OCI-LY3 (cell line): ENCODE data around the gene VN1R5.
A peak's percentile ranks its signal among the peaks of the same experiment; 100 is the strongest.

Experiments used
- H2AFZ ChIP-seq: fragments of 200-600, 300-600 bp; shearing (Covaris generic); 2 replicates; pipeline ENCODE4 v1.6.0; 2014; ENCODE audit warnings: antibody characterized with exemption, low read depth, low read length
- H3K27ac ChIP-seq: fragments of 200-600, 300-600 bp; sonication (generic); 2 replicates; pipeline ENCODE4 v1.5.1; 2014; ENCODE audit warnings: mild to moderate bottlenecking, low read length, moderate library complexity, mixed read lengths
- H3K27me3 ChIP-seq: fragments of 200-600, 300-600 bp; sonication (generic); 2 replicates; pipeline ENCODE4 v1.6.1; 2014; ENCODE audit warnings: low read depth, low read length, mixed read lengths
- H3K36me3 ChIP-seq: fragments of 200-600, 300-600 bp; sonication (generic); replicated peaks from 2 replicates; pipeline ENCODE3; 2014; ENCODE audit warnings: low read depth, low read length, mixed read lengths
- H3K4me1 ChIP-seq: fragments of 300-600, 200-600 bp; sonication (generic); 2 replicates; pipeline ENCODE4 v1.6.1; 2014; ENCODE audit warnings: low read length, mixed read lengths
- H3K4me2 ChIP-seq: fragments of 200-600, 300-600 bp; sonication (generic); 2 replicates; pipeline ENCODE4 v1.6.1; 2014; ENCODE audit warnings: low read length, mixed read lengths
- H3K4me3 ChIP-seq: fragments of 300-600, 200-600 bp; sonication (generic); 2 replicates; pipeline ENCODE4 v1.5.1; 2014; ENCODE audit warnings: antibody characterized with exemption, mild to moderate bottlenecking, low read length, moderate library complexity
- H3K79me2 ChIP-seq: fragments of 300-600, 200-600 bp; shearing (Covaris generic); 2 replicates; pipeline ENCODE4 v1.6.1; 2014; ENCODE audit warnings: mild to moderate bottlenecking, low read length, mixed read lengths
- H3K9ac ChIP-seq: fragments of 300-600, 200-600 bp; shearing (Covaris generic); 2 replicates; pipeline ENCODE4 v1.6.0; 2014; ENCODE audit warnings: mild to moderate bottlenecking, low read length, moderate library complexity
- H3K9me3 ChIP-seq: fragments of 200-600, 300-600 bp; shearing (Covaris generic); 2 replicates; pipeline ENCODE4 v1.6.1; 2014; ENCODE audit warnings: low read length, mixed read lengths; ENCODE audit not compliant: insufficient read depth
- H4K20me1 ChIP-seq: fragments of 200-600, 300-600 bp; sonication (generic); 2 replicates; pipeline ENCODE4 v1.6.1; 2016; ENCODE audit warnings: low read length, mixed read lengths; ENCODE audit not compliant: insufficient read depth
- EZH2phosphoT487 ChIP-seq: fragments of 200-600 bp; shearing (Covaris generic); IDR thresholded peaks from 2 replicates; pipeline ENCODE4 v1.6.1; 2018; ENCODE audit warnings: antibody characterized with exemption, mixed run types, low read depth
- TF ChIP-seq, protein P1 (sequence below): fragments of 200-600, 300-600 bp; sonication (generic); IDR thresholded peaks from 2 replicates; pipeline ENCODE4 v1.5.1; 2014; ENCODE audit warnings: antibody characterized with exemption, low read length, low read depth

The VN1R5 gene

GRCh38 chr1:247211339-247211738, 44.5 kb upstream of the VN1R5 start:
- Histone ChIP-seq H3K79me2 (peaks cover 42% of the 10 kb centered on the region), H2AFZ (0 out of 2 replicates have a peak overlapping the region, but pooled peaks have one; percentile 85), H3K9ac (peak overlapping the region; percentile 21; the same call in 1 of the 2 replicates), H3K27ac (peak overlapping the region; percentile 36; the same call in 1 of the 2 replicates), H3K27me3 (no peaks in the 10 kb centered on the region), H3K4me2 (peak overlapping the region; percentile 62), H3K4me1 (peaks cover 42% of the 10 kb centered on the region), H4K20me1 (peaks cover 35% of the 10 kb centered on the region), H3K36me3 (peaks cover 31% of the 10 kb centered on the region), H3K4me3 (peak overlapping the region; percentile 57), H3K9me3 (no peaks in the 10 kb centered on the region)
- TF ChIP-seq EZH2phosphoT487 = no peak
- TF ChIP-seq, protein P1, sequence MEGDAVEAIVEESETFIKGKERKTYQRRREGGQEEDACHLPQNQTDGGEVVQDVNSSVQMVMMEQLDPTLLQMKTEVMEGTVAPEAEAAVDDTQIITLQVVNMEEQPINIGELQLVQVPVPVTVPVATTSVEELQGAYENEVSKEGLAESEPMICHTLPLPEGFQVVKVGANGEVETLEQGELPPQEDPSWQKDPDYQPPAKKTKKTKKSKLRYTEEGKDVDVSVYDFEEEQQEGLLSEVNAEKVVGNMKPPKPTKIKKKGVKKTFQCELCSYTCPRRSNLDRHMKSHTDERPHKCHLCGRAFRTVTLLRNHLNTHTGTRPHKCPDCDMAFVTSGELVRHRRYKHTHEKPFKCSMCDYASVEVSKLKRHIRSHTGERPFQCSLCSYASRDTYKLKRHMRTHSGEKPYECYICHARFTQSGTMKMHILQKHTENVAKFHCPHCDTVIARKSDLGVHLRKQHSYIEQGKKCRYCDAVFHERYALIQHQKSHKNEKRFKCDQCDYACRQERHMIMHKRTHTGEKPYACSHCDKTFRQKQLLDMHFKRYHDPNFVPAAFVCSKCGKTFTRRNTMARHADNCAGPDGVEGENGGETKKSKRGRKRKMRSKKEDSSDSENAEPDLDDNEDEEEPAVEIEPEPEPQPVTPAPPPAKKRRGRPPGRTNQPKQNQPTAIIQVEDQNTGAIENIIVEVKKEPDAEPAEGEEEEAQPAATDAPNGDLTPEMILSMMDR = no peak

GRCh38 chr1:247212012-247212411, 43.9 kb upstream of the VN1R5 start:
- Histone ChIP-seq H3K9me3 (no peaks in the 10 kb centered on the region), H3K27ac (peak overlapping the region; percentile 36), H4K20me1 (peaks cover 32% of the 10 kb centered on the region), H3K4me3 (peak overlapping the region; percentile 57), H3K27me3 (no peaks in the 10 kb centered on the region), H2AFZ (peak overlapping the region; percentile 85), H3K36me3 (peaks cover 27% of the 10 kb centered on the region), H3K4me1 (peaks cover 47% of the 10 kb centered on the region), H3K79me2 (peaks cover 36% of the 10 kb centered on the region), H3K9ac (peak overlapping the region; percentile 5; the same call in 1 of the 2 replicates), H3K4me2 (peak overlapping the region; percentile 62)
- no peak for TF ChIP-seq EZH2phosphoT487
- TF ChIP-seq, protein P1 = no peak

GRCh38 chr1:247212627-247213617, 43.0 kb upstream of the VN1R5 start:
- Histone ChIP-seq H3K9ac (no peak overlapping the region), H3K4me1 (peaks cover 47% of the 10 kb centered on the region), H3K27me3 (no peaks in the 10 kb centered on the region), H3K4me2 (peak overlapping the region; percentile 62), H3K27ac (peak overlapping the region; percentile 36; the same call in 1 of the 2 replicates), H3K36me3 (peaks cover 18% of the 10 kb centered on the region), H3K4me3 (peak overlapping the region; percentile 57; the same call in 1 of the 2 replicates), H3K9me3 (no peaks in the 10 kb centered on the region), H3K79me2 (peaks cover 27% of the 10 kb centered on the region), H2AFZ (peak overlapping the region; percentile 85; the same call in 1 of the 2 replicates), H4K20me1 (peaks cover 23% of the 10 kb centered on the region)
- no peak for TF ChIP-seq EZH2phosphoT487
- TF ChIP-seq, protein P1 = no peak

DNA sequence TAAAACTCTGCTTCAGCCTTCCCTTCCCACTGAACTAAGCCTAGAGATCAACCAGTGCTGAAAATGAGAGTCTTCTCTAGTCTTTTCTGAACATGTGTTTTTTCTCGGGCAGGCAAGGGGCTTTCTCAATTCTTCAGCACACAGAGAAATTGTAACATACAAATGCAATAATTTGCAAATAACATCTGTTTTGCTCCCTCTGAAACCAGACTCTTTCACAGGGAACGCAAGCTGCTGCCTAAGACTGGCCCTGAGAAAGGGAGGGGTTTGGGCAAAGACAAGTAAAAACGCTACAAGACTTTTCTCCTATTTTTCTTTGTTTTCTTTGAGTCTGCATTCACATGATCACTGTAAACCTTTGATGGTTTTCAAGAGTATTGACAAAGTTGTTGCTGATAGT, 39.6 kb upstream of the VN1R5 start:
- TF ChIP-seq, protein P1 = no peak
- TF ChIP-seq EZH2phosphoT487 = no peak
- Histone ChIP-seq H3K4me1 (peaks cover 34% of the 10 kb centered on the region), H3K27me3 (no peaks in the 10 kb centered on the region), H3K4me3 (peak overlapping the region; percentile 20; the same call in 1 of the 2 replicates), H3K9me3 (no peaks in the 10 kb centered on the region), H3K79me2 (no peaks in the 10 kb centered on the region), H3K9ac (no peak overlapping the region), H3K4me2 (peak overlapping the region; percentile 44), H2AFZ (peak overlapping the region; percentile 68), H4K20me1 (no peaks in the 10 kb centered on the region), H3K36me3 (no peaks in the 10 kb centered on the region), H3K27ac (peak overlapping the region; percentile 19; the same call in 1 of the 2 replicates)
